Astrocyte (in vitro differentiated cells and primary cell): Measurements from ENCODE around the gene RIOK2.

Source experiments
- EZH2 ChIP-seq: IDR thresholded peaks from 2 replicates; pipeline ENCODE4 v1.6.1; 2012; ENCODE audit warnings: mild to moderate bottlenecking, low read length, inconsistent platforms; ENCODE audit not compliant: insufficient read depth
- TF ChIP-seq, protein P1 (sequence below): IDR thresholded peaks from 2 replicates; pipeline ENCODE4 v1.5.1; 2011; ENCODE audit warnings: low read depth, mild to moderate bottlenecking, inconsistent platforms, low read length, moderate library complexity; ENCODE audit not compliant: insufficient read depth

GRCh38 chr5:97193355-97193688 is 10.3 kb upstream of the RIOK2 start:
- TF ChIP-seq, protein P1, sequence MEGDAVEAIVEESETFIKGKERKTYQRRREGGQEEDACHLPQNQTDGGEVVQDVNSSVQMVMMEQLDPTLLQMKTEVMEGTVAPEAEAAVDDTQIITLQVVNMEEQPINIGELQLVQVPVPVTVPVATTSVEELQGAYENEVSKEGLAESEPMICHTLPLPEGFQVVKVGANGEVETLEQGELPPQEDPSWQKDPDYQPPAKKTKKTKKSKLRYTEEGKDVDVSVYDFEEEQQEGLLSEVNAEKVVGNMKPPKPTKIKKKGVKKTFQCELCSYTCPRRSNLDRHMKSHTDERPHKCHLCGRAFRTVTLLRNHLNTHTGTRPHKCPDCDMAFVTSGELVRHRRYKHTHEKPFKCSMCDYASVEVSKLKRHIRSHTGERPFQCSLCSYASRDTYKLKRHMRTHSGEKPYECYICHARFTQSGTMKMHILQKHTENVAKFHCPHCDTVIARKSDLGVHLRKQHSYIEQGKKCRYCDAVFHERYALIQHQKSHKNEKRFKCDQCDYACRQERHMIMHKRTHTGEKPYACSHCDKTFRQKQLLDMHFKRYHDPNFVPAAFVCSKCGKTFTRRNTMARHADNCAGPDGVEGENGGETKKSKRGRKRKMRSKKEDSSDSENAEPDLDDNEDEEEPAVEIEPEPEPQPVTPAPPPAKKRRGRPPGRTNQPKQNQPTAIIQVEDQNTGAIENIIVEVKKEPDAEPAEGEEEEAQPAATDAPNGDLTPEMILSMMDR = no peak
- TF ChIP-seq EZH2 = no peak
